Right ventricle myocardium superior (tissue), 1 donor: Measurements from ENCODE around the gene TBX20. TPM values are rescaled to one million over a fixed set of nuclear protein-coding genes. Genes with fewer than 3 reads are reported as not detected.
A peak's percentile ranks its signal among the peaks of the same experiment; 100 is the strongest.
"Not testable (repeated sequence)": the region's sequence is repeated elsewhere in the genome, so short reads cannot be mapped to it uniquely, and the experiment has no call there.

Source experiments
- ATAC-seq: fragments of 200-7000 bp; cut with Tn5 transposase; one replicate; pipeline ENCODE4 v1.9.1; 2020; ENCODE audit warnings: mild to moderate bottlenecking; ENCODE audit not compliant: poor library complexity
- DNase-seq: peaks from one replicate; pipeline ENCODE4 v3.0.0-alpha.2; 2020
- intact Hi-C: fragments of 100-400 bp; cut with DNase I; formaldehyde crosslinking; loops from one replicate; pipeline ENCODE4 v1.11.2; 2022
- total RNA-seq: library from RNA; stranded (reverse); fragmentation: NEBNext Ultra II Directional; extraction: Animal tissue kit (Norgen Biotek cat#: 25700); gene quantifications from one replicate; pipeline ENCODE4 v1.2.1, GENCODE V29; 2021
- donor health status: DM: no; HTN: yes; CAD: no; lungs with severe emphysema.

TBX20 gene
- total RNA-seq, 1 donor from 2014 or later, result 124 TPM

- DNase-seq (peak; percentile 73), ATAC-seq (peak; percentile 91)
- intact Hi-C loops, result no loop called here
Observed at GRCh38 chr7:35185908-35186731, 67.8 kb downstream of the TBX20 start.

GRCh38 chr7:35185578-35185907 is 68.4 kb downstream of the TBX20 start:
- peak; percentile 41 for DNase-seq
- intact Hi-C loops, ATAC-seq: not testable (repeated sequence)

- DNase-seq, intact Hi-C loops, ATAC-seq: not testable (repeated sequence)
Observed at GRCh38 chr7:35184961-35185360, 68.9 kb downstream of the TBX20 start.

GRCh38 chr7:35183873-35184503 is 69.9 kb downstream of the TBX20 start:
- intact Hi-C loops, ATAC-seq, DNase-seq: not testable (repeated sequence)

GRCh38 chr7:35180665-35181064 is 73.2 kb downstream of the TBX20 start:
- ATAC-seq, intact Hi-C loops, DNase-seq: not testable (repeated sequence)

- ATAC-seq, intact Hi-C loops, DNase-seq: not testable (repeated sequence)
Observed at GRCh38 chr7:35173176-35173575, 80.7 kb downstream of the TBX20 start.

- ATAC-seq, DNase-seq, intact Hi-C loops: not testable (repeated sequence)
Observed at GRCh38 chr7:35172131-35172530, 81.8 kb downstream of the TBX20 start.

GRCh38 chr7:35167658-35168057 is 86.2 kb downstream of the TBX20 start:
- ATAC-seq, intact Hi-C loops: not testable (repeated sequence)

GRCh38 chr7:35167158-35167557 is 86.7 kb downstream of the TBX20 start:
- ATAC-seq, DNase-seq, intact Hi-C loops: not testable (repeated sequence)

More at GRCh38 chr7:35167658-35168057, 86.2 kb downstream of the TBX20 start:
- not testable (repeated sequence) for DNase-seq

- DNase-seq, ATAC-seq, intact Hi-C loops: not testable (repeated sequence)
Observed at GRCh38 chr7:35161059-35161740, 92.7 kb downstream of the TBX20 start.

Other genes with a start within 250 kb of the TBX20 start
- 31.6 TPM for gene DPY19L1, start 216.6 kb downstream of the TBX20 start, total RNA-seq